GM19395 (cell line): Measurements from ENCODE around the gene NDUFAB1.
"Not testable (repeated sequence)": the region's sequence is repeated elsewhere in the genome, so short reads cannot be mapped to it uniquely, and the experiment has no call there.

Source experiments
- ATAC-seq: cut with Tn5 transposase; IDR thresholded peaks from one replicate; pipeline ENCODE4 v1.9.1; 2021; ENCODE audit warnings: mild to moderate bottlenecking, moderate library complexity; ENCODE audit not compliant: unreplicated experiment

NDUFAB1 gene

DNA sequence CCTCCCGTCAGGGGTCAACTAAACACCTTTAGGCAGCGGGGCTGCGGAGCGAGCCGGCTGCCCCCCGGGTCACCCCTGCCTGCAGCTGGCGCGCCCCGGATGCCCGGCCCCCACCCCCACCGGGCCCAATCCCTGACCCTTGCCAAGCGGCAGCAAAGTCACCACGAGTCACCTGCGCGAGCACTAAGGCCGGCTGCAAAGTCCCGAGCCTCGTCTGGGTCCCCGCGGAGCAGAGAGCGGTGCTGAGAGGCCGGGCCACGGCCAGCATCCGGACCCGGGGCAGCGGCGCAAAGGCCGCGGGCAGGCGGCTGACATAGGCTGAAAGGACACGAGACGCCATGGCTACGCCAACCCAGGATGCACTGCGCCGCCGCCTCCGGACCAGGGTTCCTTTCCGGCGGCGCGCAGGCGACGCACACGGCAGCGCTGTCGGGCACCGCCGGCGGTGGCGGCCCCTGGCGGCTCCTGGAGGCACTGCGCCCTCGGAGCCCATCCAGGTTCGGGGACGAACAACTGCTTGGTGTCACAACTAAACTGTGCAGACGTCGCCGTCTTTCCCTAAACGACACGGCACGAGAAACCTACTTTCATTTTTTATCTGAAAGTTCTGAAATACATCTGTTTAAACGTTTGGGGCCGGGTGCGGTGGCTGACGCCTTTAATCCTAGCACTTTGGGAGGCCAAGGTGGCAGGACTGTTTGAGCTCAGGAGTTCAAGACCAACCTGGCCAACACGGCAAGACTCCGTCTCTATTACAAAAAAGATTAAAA, at the start of gene NDUFAB1:
TSS of gene NDUFAB1 (minus strand) at position 366 of the 770 bp plus-strand sequence. CDS start at position 340, 26 bp downstream.
- ATAC-seq, result peak; percentile 89

GRCh38 chr16:23642246-23642774, 46.2 kb upstream of the NDUFAB1 start:
- no peak for ATAC-seq

DNA sequence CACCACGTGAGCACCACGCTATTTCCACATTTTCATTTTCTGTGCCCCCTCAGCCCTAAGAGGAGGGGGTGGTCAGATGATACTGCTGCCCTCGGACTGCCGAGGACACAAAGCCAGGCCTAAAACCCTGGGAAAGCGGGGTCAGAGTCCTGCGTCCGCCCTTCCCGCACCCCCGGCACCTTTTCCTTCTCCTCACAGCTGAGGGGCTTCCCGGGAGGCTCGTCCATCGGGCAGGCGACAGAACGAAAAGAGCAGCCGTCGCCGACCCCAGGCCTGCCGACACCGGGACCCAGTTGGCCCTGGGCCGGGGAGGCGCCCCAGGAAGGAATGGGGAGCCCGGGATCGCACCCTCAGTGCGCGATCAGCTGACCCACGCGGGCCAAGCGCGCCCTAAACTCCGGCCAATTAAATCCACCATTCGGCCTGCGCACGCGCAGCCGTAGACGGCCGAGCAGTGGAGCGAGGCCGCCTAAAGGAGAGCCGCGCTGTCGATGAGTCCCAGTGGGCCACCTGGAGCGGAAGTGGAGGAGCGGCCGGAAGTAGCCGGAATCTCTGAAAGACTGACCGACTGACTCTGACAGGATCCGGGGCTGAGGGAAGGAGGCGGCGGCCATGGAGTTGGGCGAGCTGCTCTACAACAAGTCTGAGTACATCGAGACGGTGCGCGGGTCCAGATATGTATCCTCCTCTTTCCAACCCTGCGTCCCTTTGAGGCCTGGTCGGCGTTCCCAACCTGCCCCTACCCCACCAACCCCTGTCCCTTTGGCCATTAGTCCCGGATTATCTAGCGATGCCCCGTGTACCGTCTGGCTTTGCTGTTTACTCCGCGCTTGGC, 45.0 kb upstream of the NDUFAB1 start, which contains the start of the genes DCTN5 and PALB2:
TSS of gene DCTN5 (plus strand) at position 536 of the 835 bp plus-strand sequence. CDS start at position 613, 77 bp downstream.
TSS of gene PALB2 (minus strand) at position 380 of the 835 bp plus-strand sequence. CDS start at position 227, 153 bp downstream.
- ATAC-seq, result peak; percentile 93

- no peak for ATAC-seq
Measured at GRCh38 chr16:23640615-23640930, 44.5 kb upstream of the NDUFAB1 start.

DNA sequence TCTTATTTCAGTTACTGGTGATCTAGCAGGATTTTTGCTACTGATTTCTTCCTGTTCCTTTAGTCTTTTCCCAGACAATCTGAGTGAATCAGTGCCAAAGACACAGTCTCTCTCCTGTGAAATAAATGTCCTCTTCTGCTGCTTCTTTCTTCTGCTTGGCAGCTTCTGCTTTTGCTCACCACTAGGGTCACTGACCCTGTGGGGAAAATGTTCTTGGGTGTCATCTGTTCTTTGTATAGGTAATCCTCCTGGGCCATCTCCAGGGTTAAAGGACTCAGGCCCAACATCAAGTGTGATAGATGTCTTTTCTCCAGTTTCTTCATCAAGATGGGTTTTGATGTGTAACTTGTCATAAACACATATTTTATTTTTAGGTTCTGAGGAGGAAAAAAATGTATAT, 39.8 kb upstream of the NDUFAB1 start:
- ATAC-seq, result no peak

DNA sequence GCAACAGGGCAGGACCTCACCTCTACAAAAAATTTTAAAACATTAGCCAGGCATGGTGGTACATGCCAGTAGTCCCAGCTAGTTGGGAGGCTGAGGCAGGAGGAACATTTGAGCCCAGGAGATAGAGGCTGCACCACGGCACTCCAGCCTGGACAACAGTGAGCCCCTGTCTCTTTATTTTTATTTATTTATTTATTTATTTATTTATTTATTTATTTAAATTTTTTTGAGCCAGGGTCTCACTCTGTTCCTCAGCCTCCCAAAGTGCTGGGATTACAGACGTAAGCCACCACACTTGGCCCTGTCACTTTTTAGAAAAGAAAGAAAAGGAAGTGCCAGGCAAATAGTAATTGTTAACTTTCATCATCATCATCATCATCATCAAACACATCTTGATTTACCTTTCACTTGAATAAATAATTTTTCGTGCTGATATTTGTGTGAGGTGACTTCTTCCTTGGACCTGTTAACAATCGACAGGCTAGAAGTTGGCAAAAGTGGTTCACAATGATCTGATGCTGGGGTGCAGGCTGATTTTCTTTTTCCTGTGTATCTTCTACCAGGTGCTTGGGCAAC, 38.4 kb upstream of the NDUFAB1 start:
- ATAC-seq, result no peak

DNA sequence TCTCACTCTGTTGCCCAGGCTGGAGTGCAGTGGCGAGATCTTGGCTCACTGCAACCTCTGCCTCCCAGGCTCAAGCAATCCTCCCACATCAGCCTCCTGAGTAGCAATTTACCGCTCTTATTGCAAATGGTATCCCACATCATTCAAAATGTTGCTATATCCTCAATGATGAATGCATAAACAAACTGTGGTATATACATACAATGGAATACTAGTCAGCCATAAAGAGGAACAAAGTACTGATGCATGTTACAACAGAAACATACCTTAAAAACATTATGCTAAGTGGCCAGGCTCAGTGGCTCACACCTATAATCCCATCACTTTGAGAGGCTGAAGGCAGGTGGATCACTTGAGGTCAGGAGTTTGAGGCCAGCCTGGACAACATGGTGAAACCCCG, 35.8 kb upstream of the NDUFAB1 start:
- ATAC-seq, result not testable (repeated sequence)

GRCh38 chr16:23629516-23629915, 33.4 kb upstream of the NDUFAB1 start:
- ATAC-seq, result no peak

DNA sequence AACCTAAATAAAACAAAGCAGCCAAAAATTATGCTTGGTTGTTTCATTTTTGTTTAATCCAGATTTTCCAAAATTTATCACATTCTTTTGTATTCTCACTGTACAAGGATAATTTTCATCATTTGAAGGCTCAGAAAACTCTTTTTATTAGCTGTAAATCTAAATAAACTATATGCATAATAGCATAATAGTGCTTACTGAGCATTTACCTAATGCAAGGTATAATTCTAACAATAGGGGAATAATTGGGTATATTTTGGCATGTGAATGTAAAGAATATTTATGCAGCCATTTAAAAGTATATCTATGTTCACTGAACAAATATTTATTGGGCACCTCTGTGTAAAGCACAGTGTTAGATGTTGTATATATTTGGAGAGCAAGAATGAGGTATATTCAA, 28.0 kb upstream of the NDUFAB1 start:
- ATAC-seq, result no peak

DNA sequence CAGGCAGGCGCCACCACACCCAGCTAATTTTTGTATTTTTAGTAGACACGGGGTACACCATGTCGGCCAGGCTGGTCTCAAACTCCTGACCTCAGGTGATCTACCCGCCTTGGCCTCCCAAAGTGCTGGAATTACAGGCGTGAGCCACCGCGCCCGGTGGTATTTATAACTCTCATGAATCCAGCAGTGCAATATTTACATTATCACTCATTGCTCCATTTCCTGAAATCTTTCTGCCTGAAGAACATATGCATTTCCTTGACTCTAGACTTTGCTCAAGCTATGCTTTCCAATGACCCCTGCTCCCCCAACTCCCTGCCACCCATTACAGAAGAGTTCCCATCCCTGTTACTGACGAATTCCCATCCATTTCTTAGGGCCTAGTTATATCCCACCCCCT, 19.7 kb upstream of the NDUFAB1 start:
- no peak for ATAC-seq

DNA sequence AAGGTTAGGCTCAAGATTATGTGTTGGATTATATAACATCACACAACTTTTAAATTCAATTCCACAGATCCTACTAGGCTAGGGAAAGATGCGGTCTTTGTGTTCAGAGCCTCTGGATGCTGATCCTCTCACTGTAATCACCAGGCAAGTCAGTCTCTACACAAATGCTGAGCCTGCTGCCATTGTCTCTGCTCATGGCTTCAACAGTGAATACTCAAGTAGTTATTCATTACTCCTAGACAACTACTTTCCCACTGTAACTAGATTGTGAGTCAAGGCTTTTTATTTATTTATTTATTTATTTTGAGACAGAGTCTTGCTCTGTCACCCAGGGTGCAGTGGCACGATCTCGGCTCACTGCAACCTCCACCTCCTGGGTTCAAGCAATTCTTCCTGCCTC, 15.8 kb upstream of the NDUFAB1 start:
- no peak for ATAC-seq

- ATAC-seq, result not testable (repeated sequence)
Measured at GRCh38 chr16:23610905-23611304, 14.8 kb upstream of the NDUFAB1 start.

DNA sequence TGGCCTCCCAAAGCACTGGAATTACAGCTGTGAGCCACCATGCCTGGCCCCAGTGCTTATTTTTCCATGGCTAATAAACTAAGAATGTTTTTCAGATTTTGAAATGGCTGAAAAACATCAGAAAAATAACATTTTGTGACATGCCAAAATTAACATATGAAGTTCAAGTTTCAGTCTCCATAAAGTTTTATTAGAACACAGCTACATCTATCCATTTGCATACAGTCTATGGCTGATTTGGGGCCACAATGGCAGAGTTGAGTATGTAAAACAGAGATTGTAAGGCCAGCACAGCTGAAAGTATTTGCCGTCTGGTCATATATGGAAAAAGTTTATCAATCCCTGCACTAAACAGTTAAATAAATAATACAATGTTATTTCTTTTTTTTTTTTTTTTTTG, 13.8 kb upstream of the NDUFAB1 start:
- no peak for ATAC-seq

GRCh38 chr16:23608194-23608593, 12.1 kb upstream of the NDUFAB1 start:
- no peak for ATAC-seq

- no peak for ATAC-seq
Measured at GRCh38 chr16:23607726-23608125, 11.6 kb upstream of the NDUFAB1 start.

DNA sequence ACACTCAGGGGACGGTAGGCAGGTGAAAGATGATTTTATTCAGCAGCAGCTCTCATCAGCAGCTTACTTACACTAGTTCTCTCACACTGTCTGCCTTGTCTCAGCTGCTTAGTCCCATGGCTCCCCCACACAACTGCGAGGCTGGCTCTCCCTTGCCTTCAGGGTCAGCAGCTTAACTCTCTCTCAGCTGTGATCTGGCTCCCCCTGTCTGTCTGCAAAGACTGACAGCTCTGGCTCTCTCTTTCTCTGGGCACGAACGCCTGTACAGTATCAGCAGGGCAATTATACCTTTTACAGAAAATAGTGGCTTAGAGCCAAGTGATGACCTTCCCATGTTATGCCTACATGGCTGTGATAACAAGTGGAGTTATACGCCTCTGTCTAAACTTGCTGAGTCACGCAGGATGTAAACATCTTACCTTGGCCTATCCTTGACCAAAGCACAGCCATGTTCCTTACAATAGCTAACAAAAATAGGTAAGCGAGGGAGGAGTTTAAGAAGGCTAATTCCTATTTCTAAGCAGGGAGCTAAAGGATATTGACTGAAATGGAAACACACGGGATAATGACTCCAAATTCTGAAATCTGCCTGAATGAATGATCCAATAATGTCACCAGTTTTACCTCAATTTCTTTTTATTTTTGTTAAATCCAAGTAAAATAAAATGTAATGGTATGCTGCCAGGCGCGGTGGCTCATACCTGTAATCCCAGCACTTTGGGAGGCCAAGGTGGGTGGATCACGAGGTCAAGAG, 1.1 kb upstream of the NDUFAB1 start:
- ATAC-seq, result no peak

DNA sequence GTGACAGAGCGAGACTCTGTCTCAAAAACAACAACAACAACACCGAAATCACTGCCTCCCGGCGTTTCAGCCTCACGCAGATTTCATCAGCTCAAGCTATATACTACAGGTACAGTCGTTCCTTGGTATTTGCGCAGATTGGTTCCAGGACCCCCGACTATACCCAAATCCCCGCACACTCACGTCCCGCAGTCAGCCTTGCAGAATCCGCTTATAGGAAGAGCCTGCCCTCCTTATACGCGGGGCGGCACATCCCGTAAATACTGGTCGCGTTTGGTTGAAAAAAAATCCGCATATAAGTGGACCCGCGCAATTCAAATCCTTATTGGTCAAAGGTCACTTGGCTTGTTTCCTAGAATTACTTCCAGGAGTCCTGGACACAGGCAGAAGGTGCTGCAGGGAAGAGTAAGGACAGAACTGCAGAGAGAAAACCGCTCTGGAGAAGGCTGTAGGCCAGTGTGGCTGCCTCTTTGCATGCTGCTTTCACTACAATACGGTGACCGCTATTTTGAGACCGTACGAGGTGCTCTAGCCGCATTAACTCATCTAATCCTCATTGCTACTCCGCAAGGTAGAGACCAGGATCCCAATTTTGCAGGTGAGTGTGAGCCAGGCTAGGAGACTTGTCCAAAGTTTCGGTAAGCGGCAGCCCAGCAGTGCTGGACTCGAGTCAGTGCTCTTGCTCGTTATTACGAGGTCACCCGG, 718 bp downstream of the NDUFAB1 start:
- peak; percentile 3 for ATAC-seq

DNA sequence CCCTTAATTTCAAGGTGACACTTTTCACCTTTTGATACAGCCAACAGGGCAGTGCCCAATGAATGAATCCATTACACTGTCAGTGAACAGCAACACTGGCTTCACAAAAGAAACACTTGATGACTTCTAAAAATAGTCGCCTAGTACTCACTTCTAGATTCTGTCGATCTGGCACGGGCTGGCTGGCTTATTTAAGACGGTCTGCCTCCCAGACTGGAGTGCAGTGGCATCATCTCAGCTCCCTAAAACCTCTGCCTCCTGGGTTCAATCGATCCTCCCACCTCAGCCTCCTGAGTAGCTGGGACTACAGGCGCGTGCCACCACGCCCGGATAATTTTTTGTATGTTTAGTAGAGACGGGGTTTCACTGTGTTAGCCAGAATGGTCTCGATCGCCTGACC, 1.9 kb downstream of the NDUFAB1 start:
- ATAC-seq, result no peak

- no peak for ATAC-seq
Measured at GRCh38 chr16:23590181-23590580, 5.9 kb downstream of the NDUFAB1 start.

GRCh38 chr16:23587726-23588125, 8.4 kb downstream of the NDUFAB1 start:
- ATAC-seq, result no peak
